ENCODE measurements around the gene HADHA.

The HADHA gene

DNA sequence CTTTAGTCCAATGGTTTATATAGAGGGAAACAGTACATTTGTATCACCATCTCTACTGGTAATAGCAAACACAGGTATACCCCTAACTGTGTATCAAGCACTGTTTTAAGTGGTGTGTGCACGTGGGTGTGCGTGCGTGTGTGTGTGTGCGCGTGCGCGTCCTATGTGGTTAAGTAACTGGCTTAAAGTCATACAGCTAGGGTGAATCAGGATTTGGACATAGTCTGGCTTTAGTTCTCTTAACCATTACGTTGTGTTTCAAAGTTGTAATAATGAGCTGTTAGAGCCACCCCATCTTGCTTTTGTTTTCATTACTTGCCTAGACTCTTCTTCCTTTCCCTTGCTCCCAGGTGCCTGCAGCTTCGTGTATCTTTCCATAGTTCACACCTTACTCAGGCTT lies 2.4 kb upstream of the HADHA start:
- peak; percentile 21 for DNase-seq (ENCODE audit: low read depth)

DNA sequence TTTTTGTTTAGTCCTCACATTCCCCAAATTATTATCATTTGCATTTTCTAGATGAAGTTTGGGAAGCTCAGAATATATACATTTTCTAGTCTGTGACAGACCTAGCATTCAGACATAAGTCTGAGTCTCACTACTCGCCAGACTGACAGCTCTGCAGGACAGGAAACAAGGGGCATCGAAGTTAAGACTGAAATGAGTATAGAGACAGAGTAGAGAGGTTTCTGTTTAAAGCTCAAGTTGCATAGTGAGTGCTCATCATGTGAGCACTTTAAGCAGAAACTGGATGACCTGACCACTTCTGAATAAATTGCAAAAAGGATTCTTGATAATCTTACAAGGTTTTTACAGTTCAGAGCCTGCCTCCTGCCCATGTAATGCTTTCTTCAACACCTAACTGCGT lies 1.4 kb upstream of the HADHA start:
- H3K4me3 ChIP-seq (ENCODE audit: low read depth, low read length), result peak overlapping the region; percentile 99
- no peak for DNase-seq (ENCODE audit: low read depth)

More for the DNA sequence above, 2.4 kb upstream of the HADHA start:
- no peak overlapping the region for H3K4me3 ChIP-seq (ENCODE audit: low read depth, low read length)

DNA sequence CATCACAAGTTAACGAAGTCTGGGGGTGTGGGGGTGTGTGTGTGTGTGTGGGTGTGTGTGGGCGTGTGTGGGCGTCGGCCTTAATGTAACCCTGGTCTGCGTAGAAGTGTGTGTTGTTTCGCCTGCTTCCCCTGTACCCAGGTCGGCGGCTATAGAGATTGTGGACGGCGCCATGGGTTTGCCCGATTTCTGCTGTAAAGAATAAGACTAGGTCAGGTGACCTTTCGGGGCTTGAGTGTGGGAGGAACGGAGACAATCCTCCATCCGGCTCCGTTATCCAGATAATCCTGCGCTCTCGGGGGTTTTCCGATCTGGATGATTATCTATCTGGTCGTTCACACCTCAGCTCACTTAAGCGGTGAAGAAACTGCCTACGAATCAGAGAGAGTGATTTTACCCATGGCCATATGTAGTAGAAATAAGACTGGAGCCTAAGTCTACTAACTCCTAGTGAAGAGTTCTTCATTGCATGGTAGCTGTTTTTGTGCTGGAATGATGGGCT lies 850 bp upstream of the HADHA start:
- H3K4me3 ChIP-seq (ENCODE audit: low read depth, low read length), result peak overlapping the region; percentile 99
- DNase-seq (ENCODE audit: low read depth), result no peak

DNA sequence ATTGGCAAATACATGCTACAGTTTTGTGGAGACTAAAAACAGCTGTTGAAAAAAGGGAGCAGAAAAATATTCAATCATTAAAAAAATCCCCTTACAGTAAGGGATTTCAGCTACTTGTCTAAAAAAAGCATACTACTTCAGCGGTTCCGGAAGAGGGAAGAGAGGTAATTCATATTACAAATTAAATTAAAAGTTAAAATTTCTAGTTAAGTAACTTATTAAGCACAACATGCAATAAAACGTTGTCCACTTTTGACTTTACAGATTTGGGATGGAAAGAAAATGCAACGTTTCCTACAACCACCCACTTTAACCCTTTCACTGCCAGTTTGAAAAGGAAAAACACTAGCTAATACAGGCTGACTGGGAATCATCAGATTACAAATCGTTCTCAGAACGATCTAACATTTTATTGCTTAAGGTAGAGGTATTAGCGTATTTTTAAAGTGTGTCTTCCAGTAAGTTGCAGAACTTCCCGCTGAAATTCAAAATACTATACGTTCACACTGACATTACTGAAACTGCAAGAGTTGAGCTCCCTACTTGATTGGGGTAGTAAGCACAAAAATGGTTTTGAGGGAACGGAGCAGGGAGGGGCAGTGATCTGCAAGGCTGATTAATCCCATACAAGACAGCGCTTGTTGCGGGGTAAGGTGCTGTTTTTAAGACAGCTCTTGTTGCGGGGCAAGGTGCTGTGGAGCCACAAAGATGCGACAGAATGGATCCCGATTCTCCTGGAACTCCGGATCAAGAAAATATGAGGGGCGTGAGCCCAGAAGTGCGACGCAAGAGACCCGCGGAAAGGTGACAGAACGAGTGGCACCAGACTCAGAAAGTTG lies 743 bp downstream of the HADHA start:
- peak overlapping the region; percentile 99 for H3K4me3 ChIP-seq (ENCODE audit: low read depth, low read length)
- no peak for DNase-seq (ENCODE audit: low read depth)

DNA sequence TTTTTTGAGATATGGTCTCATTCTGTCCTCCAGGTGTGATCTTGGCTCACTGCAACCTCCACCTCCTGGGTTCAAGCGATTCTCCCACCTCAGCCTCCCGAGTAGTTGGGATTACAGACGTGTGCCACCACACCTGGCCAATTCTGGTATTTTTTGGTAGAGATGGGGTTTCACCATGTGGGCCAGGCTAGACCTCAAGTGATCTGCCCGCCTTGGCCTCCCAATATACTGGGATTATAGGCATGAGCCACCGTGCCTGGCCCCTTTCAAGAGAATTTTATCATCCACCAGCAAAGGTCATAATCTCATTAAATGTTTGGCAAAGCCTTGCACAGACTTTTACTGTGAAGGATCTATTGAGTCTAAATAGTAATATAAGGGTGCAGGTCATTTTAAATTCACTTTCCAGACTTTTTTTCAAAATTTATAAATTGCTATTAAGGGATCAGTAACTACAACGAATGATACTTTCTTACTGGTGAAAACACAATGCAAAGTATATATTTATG lies 2.5 kb downstream of the HADHA start:
- no peak overlapping the region for H3K4me3 ChIP-seq (ENCODE audit: low read depth, low read length)
- no peak for DNase-seq (ENCODE audit: low read depth)

DNA sequence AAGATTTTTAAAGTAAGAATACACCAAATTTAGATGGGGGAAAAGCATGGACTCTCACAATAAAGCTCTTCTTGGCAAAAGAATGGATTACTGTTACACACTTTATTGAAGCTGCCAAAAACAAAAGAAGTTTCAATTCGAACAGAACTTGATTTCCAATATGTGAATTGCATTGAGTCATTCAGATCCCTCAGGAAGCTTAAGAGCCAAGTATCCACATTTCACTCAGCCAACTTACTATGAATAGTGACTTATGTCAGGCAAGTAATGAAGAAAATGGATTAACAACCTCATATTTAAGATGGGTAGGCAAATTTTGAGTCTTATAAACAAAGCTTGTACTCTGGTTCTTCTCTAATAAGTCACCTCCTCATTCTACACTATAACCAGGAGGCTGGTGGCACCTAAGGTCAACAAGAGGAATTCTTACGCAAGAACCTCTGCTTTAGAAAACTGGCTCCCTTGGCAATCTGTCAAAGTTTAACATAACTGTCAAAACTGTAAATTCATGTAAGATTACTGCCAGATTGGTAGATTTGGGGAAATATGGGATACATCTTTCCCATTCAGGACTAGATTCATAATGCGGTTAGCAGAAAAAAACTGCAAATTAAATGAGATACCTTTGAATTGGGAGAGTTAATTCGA lies 6.0 kb downstream of the HADHA start:
- H3K4me3 ChIP-seq (ENCODE audit: low read depth, low read length), result no peak overlapping the region
- peak; percentile 18 for DNase-seq (ENCODE audit: low read depth)

DNA sequence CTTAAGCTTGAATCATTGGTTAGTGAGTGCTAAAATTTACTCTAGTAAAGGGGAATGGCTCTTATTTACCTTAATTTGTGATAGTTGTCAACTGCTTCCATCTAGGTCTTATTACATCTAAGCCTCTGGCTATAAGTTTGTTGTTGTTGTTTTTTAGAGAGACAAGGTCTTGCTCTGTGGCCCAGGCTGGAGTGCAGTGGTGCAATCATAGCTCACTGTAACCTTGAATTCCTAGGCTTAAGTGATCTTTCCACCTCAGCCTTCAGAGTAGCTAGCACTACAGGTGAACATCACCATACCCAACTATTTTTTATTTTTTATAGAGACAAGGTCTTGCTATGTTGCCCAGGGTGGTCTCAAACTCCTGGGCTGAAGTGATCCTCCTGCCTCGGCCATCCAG lies 6.6 kb downstream of the HADHA start:
- DNase-seq (ENCODE audit: low read depth), result no peak
- H3K4me3 ChIP-seq (ENCODE audit: low read depth, low read length), result no peak overlapping the region

DNA sequence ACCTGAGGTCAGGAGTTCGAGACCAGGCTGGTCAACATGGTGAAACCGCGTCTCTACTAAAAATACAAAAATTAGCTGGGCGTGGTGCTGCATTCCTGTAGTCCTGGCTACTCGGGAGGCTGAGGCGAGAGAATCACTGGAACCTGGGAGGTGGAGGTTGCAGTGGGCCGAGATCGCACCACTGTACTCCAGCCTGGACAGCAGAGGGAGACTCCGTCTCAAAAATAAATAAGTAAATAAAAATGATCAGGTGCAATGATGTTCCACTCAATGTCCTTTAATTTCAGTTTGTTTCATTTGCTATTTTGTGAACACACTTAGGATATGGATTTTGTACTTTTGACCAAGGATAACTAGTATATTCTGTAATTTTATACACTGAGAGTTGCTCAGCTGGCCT lies 9.3 kb downstream of the HADHA start:
- H3K4me3 ChIP-seq (ENCODE audit: low read depth, low read length), result no peak overlapping the region
- DNase-seq (ENCODE audit: low read depth), result no peak

DNA sequence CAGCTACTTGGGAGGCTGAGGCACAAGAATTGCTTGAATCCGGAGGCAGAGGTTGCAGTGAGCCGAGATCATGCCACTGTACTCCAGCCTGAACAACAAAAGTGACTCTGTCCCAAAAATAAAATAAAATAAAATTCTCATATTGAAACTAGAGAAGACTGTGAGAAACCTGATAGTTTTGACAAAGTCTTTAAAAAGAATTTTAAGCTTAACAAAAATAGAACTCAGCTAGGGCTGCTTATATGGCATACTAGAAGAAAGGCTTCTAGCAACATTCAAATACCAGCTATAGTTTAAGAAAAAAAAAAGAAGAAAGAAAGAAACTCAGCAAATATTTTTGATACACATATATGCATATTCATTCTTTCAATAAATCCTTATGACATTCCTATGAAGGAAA lies 13.6 kb downstream of the HADHA start:
- no peak overlapping the region for H3K4me3 ChIP-seq (ENCODE audit: low read depth, low read length)
- no peak for DNase-seq (ENCODE audit: low read depth)

DNA sequence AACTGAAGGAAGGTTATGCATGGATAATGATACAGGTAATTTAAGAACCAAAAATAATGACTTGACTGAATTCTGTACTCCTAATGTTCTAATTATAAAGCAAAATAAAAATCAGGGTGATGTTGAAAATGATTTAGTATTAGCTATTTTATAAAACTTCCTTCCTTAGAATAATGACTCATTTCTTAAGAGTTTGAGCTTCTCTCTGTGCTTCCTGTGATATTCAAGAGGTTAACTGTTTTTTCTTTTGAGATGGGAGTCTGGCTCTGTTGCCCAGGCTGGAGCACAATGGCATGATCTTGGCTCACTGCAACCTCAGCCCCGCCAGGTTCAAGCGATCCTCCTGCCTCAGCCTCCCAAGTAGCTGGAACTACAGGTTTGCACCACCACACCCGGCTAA lies 14.8 kb downstream of the HADHA start:
- DNase-seq (ENCODE audit: low read depth), result no peak
- H3K4me3 ChIP-seq (ENCODE audit: low read depth, low read length), result no peak overlapping the region

DNA sequence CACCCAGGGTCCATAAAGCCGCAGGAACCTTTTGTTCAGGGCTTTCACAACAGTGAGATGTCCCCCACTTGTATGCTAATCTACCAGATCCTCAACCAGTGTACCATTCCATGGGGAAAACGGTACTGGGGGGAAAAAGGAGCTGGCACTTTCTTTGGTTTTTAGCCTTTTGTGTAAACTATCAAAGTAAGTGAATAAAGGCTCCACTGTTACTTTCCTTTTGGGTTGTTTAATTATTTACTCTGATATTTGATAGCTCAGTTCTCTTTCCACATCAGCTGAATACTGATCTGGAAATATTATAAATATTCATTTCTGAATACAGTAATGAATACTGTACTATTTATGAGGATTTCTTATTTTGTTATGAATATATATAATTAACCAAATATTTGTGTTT lies 20.3 kb downstream of the HADHA start:
- DNase-seq (ENCODE audit: low read depth), result no peak
- H3K4me3 ChIP-seq (ENCODE audit: low read depth, low read length), result no peak overlapping the region

DNA sequence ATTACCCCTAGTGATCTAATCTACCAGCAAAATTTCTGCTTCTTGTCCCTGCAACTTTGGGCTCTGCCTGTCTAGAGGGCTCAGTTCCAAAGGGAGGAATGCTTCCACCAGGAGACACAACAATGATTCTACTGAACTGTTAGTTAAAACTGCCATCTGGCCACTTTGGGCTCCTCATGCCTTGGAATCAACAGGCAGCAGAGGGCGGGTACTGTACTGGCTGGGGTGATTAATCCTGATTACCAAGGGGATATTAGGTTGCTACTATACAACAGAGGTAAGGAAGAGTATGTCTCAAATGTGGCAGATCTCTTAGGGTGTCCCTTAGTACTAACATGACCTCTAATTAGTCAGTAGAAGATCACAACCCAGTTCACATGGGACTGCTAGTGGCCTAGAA lies 21.4 kb downstream of the HADHA start:
- H3K4me3 ChIP-seq (ENCODE audit: low read depth, low read length), result no peak overlapping the region
- DNase-seq (ENCODE audit: low read depth), result no peak

DNA sequence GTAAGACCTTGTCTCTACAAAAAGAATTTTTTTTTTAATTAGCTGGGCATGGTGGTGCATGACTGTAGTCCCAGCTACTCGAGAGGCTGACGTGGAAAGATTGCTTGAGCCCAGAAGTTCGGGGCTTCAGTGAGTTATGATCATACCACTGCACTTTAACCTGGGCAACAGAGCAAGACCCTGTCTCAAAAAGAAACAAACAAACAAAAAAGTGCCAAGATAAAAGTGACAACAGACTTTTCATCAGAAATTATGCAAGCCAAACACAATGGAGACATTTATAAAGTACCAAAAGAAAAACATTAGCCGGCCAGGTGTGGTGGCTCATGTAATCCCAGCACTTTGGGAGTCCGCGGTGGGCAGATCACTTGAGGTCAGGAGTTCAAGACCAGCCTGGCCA lies 26.7 kb downstream of the HADHA start:
- no peak for DNase-seq (ENCODE audit: low read depth)

DNA sequence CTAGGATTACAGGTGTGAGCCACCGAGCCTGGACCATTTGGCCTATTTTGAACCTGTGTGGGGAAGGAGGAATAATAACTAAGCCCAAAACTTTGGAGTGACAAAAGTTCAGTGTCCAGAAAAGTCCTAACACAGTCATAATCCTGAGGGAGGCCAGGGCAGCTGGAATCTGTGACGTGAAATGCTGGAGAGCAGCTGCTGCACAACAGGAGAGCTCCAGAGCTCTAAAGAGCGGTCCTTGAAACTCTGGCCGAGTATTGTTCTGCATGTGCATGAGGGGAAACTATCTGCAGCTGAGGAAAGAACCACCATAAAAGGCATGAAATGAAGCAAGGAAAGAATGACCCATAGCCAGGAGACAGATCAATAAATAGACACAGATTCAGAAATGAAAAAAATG lies 27.8 kb downstream of the HADHA start:
- DNase-seq (ENCODE audit: low read depth), result no peak
- H3K4me3 ChIP-seq (ENCODE audit: low read depth, low read length), result no peak overlapping the region

More for the DNA sequence above, 26.7 kb downstream of the HADHA start:
- H3K4me3 ChIP-seq (ENCODE audit: low read depth, low read length), result no peak overlapping the region

DNA sequence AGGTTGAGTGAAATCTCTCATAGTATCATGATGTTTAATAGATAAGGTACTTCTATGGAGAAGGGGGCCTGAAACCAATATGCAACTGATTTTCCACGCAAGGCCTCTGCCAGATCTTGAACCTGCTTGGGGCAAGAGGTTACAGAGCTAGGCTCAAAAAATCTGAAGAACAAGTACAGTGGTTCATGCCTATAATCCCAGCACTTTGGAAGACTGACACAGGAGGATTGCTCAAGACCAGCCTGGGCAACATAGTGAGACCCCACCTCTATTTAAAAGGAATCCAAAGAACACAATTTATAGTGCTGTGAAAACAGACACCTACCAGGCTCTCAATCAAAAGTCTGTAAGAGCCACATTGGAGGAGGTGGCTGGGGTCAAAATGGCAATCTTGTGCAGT lies 28.6 kb downstream of the HADHA start:
- no peak overlapping the region for H3K4me3 ChIP-seq (ENCODE audit: low read depth, low read length)
- DNase-seq (ENCODE audit: low read depth), result no peak

DNA sequence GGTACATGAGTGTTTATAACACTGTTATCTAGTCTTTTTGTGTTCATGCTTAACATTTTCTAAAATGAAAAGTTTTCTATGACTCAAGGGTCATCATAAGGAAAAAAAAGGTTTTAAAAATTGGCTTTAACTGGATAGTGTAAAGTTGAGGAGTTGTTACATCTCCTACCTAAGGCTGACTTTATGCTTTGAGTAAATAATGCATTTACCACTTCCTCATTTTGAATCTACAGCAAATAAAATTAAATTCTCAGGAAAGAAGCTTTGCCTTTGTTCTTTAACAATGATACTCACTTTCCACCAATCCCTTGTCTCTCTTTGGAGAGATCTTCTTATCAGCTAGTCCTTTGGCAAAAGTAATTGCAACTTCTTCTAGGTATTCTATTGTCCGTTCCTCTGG lies 29.7 kb downstream of the HADHA start:
- H3K4me3 ChIP-seq (ENCODE audit: low read depth, low read length), result no peak overlapping the region
- DNase-seq (ENCODE audit: low read depth), result no peak

DNA sequence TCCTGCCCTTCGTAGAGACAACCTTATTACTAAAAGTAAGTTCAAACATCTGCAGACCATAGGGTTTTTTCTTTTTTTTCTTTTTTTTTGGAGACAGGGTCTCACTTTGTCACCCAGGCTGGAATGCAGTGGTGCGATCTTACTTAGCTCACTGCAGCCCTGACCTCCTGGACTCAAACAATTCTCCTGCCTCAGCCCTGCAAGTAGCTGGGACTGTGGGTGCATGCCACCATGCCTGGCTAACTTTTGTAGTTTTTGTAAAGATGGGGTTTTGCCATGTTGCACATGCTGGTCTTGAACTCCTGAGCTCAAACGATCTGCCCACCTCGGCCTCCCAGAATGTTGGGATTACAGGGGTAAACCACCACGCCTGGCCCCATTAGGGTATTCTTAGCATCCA lies 32.4 kb downstream of the HADHA start:
- H3K4me3 ChIP-seq (ENCODE audit: low read depth, low read length), result no peak overlapping the region
- DNase-seq (ENCODE audit: low read depth), result no peak

DNA sequence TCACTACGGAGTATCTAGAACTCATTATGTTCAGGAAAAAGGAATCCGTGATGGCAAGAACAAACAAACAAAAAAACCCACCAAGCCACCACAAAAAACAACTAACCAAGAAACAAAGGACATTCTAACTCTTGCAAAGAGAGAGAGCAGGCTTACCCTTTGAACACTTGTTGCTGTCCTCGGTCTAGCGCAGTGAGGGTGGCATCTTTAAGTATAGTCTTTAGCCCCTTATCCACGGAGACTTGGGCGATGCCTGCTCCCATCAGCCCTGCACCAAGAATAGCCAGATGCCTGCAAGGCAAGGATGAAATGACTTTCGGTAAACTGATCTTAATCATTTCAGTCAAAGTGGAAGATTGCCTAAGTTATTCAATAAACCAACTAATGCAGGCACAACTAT lies 40.5 kb downstream of the HADHA start:
- no peak for DNase-seq (ENCODE audit: low read depth)
- H3K4me3 ChIP-seq (ENCODE audit: low read depth, low read length), result no peak overlapping the region

DNA sequence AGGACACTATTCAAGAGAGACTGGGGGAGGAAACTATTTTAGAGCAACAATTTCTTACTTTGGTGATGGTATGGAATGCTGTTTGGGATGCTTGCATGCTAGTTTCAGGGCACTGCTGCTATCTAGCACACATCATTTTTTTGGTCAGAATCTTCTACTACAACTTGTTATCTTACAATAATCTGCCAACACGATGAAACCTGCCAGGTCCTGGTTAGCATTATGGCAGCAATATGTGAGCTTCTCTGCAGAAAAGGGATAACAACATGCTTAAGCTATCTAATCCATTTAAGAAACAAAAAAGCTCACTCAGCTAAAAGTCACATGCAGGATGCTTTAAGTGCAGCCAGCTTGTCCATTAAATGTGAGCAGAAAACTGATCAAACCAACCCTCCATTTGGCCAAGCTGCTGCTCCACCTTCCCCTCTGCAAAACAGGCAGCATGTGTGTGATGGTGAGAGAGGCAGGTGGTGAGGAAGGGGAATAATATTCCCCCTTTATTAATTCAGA lies 41.4 kb downstream of the HADHA start:
- no peak overlapping the region for H3K4me3 ChIP-seq (ENCODE audit: low read depth, low read length)
- no peak for DNase-seq (ENCODE audit: low read depth)

DNA sequence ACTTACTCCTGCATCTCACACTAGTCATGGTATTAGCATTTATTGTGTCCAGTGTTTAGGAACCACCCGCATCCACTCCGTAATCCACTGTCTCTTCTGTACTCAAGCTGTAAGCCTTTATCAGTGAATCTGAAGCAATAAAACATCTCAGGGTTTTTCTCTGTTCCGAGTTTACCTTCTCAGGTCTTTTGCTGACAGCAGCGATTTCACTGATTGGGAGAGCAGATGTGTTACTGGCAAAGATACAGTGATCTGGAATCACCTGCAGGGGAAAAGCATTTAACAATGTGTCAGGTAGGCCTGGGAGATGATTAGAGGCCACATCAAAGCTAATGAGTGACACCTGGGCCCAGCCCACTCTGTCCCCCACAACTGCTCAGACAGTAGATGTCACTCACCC lies 46.9 kb downstream of the HADHA start:
- DNase-seq (ENCODE audit: low read depth), result no peak
- no peak overlapping the region for H3K4me3 ChIP-seq (ENCODE audit: low read depth, low read length)

Measured in skeletal muscle cell (primary cell).